ENCODE data around the gene NECAB2. TPM values are rescaled to one million over a fixed set of nuclear protein-coding genes. Genes with fewer than 3 reads are reported as not detected.

NECAB2 gene
- total RNA-seq, 1 donor from 2014 or later: 1.2 TPM

GRCh38 chr16:83958137-83958845 lies 9.8 kb upstream of the NECAB2 start:
- H3K27me3 Mint-ChIP-seq (ENCODE audit: unreplicated experiment): peaks cover 8% of the 10 kb centered on the region
- DNase-seq (ENCODE audit: low spot score): no peak
- H3K4me1 Mint-ChIP-seq (ENCODE audit: unreplicated experiment): no peaks in the 10 kb centered on the region
- H3K4me3 Mint-ChIP-seq (ENCODE audit: unreplicated experiment): no peak overlapping the region
- no peaks in the 10 kb centered on the region for H3K36me3 Mint-ChIP-seq (ENCODE audit: low read depth, unreplicated experiment)
- no peak overlapping the region for H3K27ac Mint-ChIP-seq (ENCODE audit: unreplicated experiment)
- TF ChIP-seq CTCF (IDR thresholded peaks at IDR 0.05; ENCODE audit: unreplicated experiment): no peak
- no peaks in the 10 kb centered on the region for H3K9me3 Mint-ChIP-seq (ENCODE audit: unreplicated experiment)

- H3K27ac Mint-ChIP-seq (ENCODE audit: unreplicated experiment): no peak overlapping the region
- no peak for DNase-seq (ENCODE audit: low spot score)
- peaks cover 8% of the 10 kb centered on the region for H3K27me3 Mint-ChIP-seq (ENCODE audit: unreplicated experiment)
Measured at GRCh38 chr16:83958846-83959565, 9.0 kb upstream of the NECAB2 start.

DNA sequence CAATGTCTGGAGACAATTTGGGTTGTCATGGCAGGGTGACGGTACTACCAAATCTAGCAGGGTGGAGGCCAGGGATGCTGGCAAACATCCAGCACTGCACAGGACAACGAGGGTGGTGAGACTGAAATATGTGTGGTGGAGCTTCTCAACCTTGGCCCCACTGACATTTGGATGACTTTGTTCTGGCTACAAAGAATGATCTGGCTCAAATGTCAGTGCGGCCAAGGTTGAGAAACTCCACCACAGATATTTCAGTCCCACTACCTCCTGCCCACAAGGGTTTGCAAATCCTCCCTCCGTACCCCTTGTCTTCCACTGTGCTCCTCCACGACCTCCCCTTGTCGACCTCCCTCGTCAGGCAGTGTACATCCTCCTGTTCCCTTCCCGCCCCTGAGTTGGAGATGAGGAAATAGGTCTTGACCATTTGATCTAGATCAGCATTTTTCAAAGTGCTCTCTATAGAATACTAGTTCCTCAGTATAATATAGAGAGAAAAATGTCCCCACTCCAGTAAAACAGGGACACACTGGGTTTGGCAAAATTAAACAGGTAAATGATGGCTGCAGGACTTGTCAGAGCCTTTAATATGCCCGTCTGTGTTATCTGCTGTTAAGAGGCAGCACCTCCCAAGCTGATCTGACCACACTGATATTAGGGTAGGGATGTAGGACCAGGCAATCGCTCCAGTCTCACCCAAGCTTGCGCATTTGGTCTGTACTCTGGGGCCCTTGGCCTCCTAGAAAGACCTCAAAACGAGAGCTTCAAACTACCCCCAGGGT lies 8.2 kb upstream of the NECAB2 start:
- Mint-ChIP-seq H3K27me3 (ENCODE audit: unreplicated experiment) (peaks cover 8% of the 10 kb centered on the region), H3K4me1 (ENCODE audit: unreplicated experiment) (no peaks in the 10 kb centered on the region), H3K4me3 (ENCODE audit: unreplicated experiment) (no peak overlapping the region), H3K27ac (ENCODE audit: unreplicated experiment) (no peak overlapping the region), H3K9me3 (ENCODE audit: unreplicated experiment) (no peaks in the 10 kb centered on the region), H3K36me3 (ENCODE audit: low read depth, unreplicated experiment) (no peaks in the 10 kb centered on the region)
- DNase-seq (ENCODE audit: low spot score): no peak
- TF ChIP-seq CTCF (IDR thresholded peaks at IDR 0.05; ENCODE audit: unreplicated experiment): no peak

More at GRCh38 chr16:83958846-83959565, 9.0 kb upstream of the NECAB2 start:
- no peak for TF ChIP-seq CTCF (IDR thresholded peaks at IDR 0.05; ENCODE audit: unreplicated experiment)
- no peaks in the 10 kb centered on the region for H3K36me3 Mint-ChIP-seq (ENCODE audit: low read depth, unreplicated experiment)
- no peaks in the 10 kb centered on the region for H3K9me3 Mint-ChIP-seq (ENCODE audit: unreplicated experiment)
- no peaks in the 10 kb centered on the region for H3K4me1 Mint-ChIP-seq (ENCODE audit: unreplicated experiment)
- no peak overlapping the region for H3K4me3 Mint-ChIP-seq (ENCODE audit: unreplicated experiment)

GRCh38 chr16:83960521-83961249 lies 7.4 kb upstream of the NECAB2 start:
- Mint-ChIP-seq H3K4me1 (ENCODE audit: unreplicated experiment) (no peaks in the 10 kb centered on the region), H3K9me3 (ENCODE audit: unreplicated experiment) (no peaks in the 10 kb centered on the region), H3K27ac (ENCODE audit: unreplicated experiment) (no peak overlapping the region), H3K36me3 (ENCODE audit: low read depth, unreplicated experiment) (no peaks in the 10 kb centered on the region), H3K27me3 (ENCODE audit: unreplicated experiment) (peaks cover 7% of the 10 kb centered on the region), H3K4me3 (ENCODE audit: unreplicated experiment) (no peak overlapping the region)
- TF ChIP-seq CTCF (IDR thresholded peaks at IDR 0.05; ENCODE audit: unreplicated experiment): no peak
- no peak for DNase-seq (ENCODE audit: low spot score)
